ENCODE measurements around the gene ANO4.
A peak's percentile ranks its signal among the peaks of the same experiment; 100 is the strongest.

Gene ANO4

GRCh38 chr12:100808777-100809176 is 14.2 kb downstream of the ANO4 start:
- DNase-seq (ENCODE audit: low spot score): no peak

GRCh38 chr12:100820314-100820713 is 25.7 kb downstream of the ANO4 start:
- DNase-seq (ENCODE audit: low spot score): no peak

DNA sequence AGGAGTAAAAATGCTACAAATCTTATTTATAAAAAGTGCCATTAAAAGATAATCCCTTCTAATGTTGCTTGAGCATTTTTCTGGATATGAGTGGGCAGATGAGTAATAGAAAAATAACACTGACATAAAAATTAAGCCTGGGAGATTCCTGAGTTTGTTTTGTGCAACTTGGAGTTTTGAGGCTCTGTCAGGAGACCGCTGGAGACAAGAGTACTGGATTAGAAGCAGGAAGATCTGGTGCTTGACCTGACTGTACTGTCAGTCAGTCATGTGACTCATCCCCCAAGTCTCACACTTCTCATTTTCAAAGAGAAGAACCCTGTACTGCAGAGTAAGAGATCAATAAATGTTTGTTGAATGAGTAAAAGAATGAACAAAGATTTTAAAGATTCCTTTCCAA is 29.4 kb downstream of the ANO4 start:
- DNase-seq (ENCODE audit: low spot score): peak; percentile 63

GRCh38 chr12:100824476-100824875 is 29.9 kb downstream of the ANO4 start:
- no peak for DNase-seq (ENCODE audit: low spot score)

DNA sequence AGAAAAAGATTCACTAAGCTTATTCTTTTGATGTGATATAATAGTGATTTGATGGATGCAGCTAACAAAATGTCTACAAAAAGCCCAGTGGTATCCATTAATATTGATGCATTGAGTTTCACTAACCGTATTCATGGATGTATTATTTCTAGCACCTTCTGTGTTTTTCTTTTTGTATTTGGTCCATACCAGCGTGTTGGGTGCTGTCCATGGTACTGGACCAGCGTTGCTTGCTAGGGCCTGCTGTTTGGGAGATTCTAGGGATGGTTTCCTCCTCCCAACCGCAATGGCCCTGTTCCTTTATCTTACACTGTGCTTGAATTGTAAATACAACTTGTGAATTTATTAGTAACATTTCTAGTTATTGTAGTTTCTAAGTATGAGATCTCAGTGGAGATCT is 31.7 kb downstream of the ANO4 start:
- peak; percentile 52 for DNase-seq (ENCODE audit: low spot score)

GRCh38 chr12:100827901-100828520 is 33.4 kb downstream of the ANO4 start:
- DNase-seq (ENCODE audit: low spot score): peak; percentile 55

DNA sequence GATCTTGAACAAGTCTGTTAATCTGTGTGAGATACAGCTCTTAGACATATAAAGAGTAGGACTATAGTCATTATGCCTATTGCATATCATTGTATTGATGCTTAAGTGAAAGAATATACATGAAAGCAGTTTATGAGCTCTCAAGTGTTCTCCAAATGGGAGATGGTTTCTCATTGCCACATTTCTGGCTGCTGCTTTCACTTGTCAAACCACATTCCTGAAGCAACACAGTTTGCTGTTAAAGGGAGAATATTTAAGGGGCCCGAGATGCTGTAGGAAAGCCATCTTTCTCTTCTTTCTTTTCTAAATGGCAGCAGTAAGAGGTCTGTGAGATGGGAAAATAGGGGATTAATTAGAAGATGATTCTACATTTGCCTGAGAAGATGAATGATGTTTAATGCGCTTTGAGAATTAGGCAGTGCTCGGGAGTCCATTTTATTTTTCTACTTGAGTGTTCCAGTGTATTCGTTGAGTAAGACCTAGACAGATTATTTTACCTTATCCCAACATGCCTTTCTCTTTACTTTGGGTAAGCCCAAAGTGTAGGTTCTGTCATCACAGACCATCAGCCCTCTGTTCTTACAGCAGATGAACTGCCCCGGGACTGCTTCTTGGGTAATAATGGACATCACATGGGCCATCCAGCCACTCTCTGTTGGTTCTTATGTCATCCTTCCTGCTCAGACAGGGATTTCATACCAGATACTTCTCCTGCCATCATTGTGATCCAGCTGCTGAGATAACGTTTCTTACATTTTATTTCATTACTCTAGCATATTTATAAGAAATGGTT is 35.6 kb downstream of the ANO4 start:
- DNase-seq (ENCODE audit: low spot score): no peak

DNA sequence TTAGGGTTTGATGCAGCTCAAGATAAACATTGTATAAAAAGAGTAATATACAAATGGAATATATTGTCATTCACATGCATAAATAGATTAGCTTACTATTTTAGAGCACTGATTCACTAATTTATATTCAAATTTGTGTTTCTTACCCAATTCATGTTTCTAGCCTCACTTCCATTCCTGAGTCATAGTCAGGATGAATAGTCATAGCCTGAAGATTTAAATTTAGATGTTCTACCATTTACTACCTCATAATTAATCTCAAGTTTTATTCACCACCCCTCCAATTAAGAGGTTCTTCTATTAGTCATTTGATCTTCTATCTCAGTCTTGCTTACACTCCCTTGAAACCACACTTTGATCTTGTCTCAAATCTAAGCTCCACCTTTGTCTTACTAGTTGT is 38.7 kb downstream of the ANO4 start:
- no peak for DNase-seq (ENCODE audit: low spot score)

GRCh38 chr12:100840748-100841147 is 46.2 kb downstream of the ANO4 start:
- no peak for DNase-seq (ENCODE audit: low spot score)

- DNase-seq (ENCODE audit: low spot score): no peak
These were observed 47.6 kb downstream of the ANO4 start for GRCh38 chr12:100842156-100842555.

DNA sequence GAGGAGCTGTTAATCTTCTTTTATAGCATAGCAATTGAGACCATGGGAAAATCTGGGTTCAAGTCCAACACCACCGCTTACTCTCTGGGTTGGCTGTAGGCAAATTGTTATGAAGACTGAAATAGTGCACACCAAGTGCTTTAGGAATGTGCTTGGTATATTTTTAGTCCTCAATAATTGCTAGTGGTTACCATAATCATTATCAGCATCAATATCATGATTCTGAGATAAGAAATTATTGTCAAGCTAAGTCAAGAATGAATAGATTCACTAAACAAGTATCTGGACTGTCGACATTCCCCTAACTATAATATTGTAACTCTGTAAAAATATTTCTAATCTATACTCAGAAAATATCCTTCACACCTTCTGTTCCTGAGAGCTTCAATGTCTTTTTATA is 48.5 kb downstream of the ANO4 start:
- DNase-seq (ENCODE audit: low spot score): no peak

DNA sequence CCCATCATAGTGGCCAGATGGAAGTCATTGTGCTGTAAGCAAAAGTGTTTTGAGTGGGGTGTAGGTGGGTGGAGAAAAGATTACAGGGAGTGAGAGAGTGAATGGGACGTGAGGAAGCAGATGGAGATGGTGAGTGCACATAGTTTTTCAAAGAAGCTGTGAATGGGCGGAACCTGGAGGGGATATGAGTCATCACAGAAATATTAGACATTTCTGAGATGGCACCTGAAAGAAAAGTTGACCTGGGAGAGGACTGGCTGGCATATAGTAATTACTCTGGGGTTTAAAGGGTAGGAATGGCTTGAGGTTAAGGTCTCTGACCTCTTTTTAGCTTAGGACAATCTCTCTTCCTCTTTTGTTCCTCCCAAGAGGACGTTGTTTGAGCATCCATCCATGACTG is 50.5 kb downstream of the ANO4 start:
- DNase-seq (ENCODE audit: low spot score): peak; percentile 48

- no peak for DNase-seq (ENCODE audit: low spot score)
These were observed 57.1 kb downstream of the ANO4 start for GRCh38 chr12:100851637-100852036.

DNA sequence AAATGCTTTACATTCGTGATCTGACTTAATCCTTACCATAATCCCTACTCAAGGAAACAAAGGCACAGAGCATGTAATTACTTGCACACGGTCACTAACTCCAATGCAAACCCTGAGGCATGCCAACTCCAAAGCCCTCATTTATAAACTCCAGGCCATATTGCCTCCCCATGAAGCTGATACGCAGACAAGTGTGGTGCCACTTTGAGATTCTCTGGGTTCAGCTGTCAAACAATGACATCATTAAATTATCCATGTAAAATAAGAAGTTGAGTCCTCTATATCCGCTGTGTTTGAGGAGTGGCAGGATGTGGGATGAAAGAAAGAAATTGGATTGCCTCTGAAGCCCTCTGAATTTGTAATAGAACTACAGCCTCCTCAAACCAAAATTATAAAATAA is 62.8 kb downstream of the ANO4 start:
- DNase-seq (ENCODE audit: low spot score): no peak

- no peak for DNase-seq (ENCODE audit: low spot score)
These were observed 63.4 kb downstream of the ANO4 start for GRCh38 chr12:100857971-100858370.

DNA sequence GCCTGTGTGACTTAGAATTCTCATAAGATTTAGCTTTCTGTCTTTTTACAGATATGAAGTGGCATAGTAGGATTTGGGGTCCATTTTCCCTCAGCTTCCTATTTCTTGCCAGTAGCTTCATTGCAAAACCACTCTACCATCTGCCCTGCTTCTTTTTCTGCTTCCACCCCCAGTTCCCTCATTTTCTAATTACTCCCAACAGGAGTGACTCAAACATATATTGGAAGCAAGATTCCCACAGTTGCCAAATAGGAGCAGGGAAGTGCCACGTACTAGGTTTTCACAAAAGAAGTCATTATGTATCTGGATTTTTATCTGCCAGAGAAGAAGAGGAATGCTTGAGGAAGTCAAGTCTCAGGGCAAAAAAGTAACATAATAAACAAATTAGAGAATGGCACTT is 64.1 kb downstream of the ANO4 start:
- DNase-seq (ENCODE audit: low spot score): no peak

GRCh38 chr12:100859063-100859627 is 64.6 kb downstream of the ANO4 start:
- peak; percentile 41 for DNase-seq (ENCODE audit: low spot score)

- DNase-seq (ENCODE audit: low spot score): peak; percentile 83
These were observed 66.0 kb downstream of the ANO4 start for GRCh38 chr12:100860611-100861010.

DNA sequence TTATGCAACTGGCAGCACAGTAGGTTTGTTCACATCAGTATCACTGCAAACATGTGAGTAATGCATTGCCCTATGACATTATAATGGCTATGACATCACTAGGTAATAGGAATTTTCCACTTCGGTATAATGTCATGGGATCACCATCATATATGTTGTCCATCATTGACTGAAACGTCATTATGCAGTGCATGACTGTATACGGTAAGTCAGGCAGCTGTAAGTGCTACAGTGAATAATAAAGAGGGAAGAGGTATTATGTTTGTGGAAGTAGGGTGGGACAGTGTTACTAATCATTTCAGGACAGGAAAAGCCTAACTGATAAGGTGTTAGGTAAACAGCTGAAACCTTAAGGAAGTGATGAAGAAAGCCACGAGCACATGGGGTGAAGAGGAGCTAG is 68.1 kb downstream of the ANO4 start:
- DNase-seq (ENCODE audit: low spot score): no peak

GRCh38 chr12:100864366-100864765 is 69.8 kb downstream of the ANO4 start:
- DNase-seq (ENCODE audit: low spot score): no peak

DNA sequence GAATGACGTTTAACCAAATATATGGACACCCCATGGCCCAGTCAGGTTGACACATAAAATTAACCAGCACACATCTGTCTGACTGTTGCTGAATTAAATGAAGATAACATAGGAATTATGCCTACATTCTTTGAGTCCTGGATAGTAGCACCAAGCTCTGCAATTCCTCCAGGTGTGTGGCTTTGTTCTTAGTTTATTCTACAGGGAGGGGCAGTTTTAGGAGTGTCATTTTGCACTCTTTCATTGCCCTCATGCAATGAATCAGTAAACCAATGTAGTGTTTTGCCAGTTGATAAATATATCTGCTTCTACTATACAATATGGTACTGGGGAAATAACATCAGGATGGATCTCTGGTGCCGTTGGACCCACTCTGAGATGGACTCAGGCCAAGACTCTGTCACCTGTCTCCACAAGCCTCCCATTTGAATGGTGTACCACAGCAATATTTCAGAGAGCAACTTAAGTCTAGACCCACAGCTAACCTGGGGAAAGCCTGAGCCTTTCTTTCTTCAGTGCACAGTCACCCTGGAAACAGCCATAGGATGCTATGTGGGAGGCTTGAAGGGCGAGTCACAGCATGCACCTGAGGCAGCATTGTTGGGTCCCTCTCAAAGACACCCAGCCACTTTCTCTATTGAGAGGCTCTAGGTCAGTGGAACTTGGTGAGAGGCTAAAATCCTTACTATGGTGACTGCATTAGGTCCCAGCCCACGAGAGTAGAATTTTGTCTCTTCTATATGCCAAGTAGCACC is 73.2 kb downstream of the ANO4 start:
- DNase-seq (ENCODE audit: low spot score): peak; percentile 79

DNA sequence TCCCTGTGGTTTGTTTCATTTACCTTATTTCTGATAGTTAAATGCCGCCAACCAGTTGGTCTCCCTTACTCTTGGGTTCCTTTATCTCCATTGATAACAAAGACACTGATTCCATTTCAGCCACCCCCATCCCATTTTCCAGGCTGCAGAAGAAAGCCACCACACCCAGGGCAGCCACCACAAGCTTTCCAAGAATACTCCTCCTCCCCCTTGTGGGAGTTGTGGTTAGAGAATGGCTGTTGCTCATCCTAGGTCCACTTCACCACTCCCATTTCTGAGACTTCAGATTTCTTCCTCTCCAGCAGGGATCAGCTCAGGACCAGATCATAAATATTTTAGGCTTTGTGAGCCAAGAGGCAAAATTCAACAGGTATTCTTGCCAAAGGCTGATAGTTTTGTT is 73.9 kb downstream of the ANO4 start:
- peak; percentile 65 for DNase-seq (ENCODE audit: low spot score)

Measured in kidney tubule cell (primary cell).